ENCODE data around the gene SCP2.
"Not testable (repeated sequence)": the region's sequence is repeated elsewhere in the genome, so short reads cannot be mapped to it uniquely, and the experiment has no call there.

SCP2 gene

DNA sequence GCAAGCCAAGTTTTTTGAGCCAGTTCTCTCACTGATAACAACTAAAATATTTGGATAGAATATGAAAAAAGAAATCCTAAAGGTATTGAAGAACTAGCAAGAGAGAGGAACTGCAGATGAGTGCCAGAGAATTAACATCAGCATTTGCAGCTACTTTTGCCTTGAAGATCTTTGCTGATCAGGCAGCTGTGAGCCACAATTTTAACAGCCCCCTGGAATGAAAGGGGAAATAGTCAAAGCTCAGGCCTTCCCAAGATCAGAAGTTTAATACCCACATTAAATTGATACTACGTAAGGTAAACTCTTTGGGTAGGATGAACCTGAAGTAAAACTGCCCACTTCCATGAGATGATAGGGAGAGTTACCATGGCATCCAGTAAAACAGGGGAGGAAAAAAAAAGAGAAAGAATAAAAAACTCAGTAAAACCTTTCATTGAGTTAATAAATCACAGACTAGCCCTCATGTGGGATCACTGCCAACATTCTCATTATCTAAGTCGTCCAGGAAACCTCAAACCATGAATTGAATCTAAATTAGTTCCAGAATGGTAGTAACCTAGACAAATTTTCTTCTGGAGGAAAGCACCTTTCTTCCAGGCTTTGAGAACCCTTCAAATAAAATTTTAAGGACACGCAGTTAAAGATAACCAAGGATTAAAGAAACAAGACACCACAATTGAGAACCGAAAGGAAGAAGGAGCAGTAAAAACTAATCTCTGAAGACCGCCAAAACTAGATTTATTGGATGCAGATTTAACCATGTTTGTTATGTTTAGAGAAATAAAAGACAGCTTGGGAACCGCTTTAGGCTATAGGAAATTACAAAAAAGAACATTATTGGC lies 28.3 kb downstream of the SCP2 start:
- in situ Hi-C loops (cut with MboI; ENCODE audit: low sequenced_read_pairs, unreplicated experiment) = no loop called here
- TF ChIP-seq, protein P1, sequence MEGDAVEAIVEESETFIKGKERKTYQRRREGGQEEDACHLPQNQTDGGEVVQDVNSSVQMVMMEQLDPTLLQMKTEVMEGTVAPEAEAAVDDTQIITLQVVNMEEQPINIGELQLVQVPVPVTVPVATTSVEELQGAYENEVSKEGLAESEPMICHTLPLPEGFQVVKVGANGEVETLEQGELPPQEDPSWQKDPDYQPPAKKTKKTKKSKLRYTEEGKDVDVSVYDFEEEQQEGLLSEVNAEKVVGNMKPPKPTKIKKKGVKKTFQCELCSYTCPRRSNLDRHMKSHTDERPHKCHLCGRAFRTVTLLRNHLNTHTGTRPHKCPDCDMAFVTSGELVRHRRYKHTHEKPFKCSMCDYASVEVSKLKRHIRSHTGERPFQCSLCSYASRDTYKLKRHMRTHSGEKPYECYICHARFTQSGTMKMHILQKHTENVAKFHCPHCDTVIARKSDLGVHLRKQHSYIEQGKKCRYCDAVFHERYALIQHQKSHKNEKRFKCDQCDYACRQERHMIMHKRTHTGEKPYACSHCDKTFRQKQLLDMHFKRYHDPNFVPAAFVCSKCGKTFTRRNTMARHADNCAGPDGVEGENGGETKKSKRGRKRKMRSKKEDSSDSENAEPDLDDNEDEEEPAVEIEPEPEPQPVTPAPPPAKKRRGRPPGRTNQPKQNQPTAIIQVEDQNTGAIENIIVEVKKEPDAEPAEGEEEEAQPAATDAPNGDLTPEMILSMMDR (IDR thresholded peaks at IDR 0.05; ENCODE audit: borderline replicate concordance, control extremely low read depth, extremely low read depth, insufficient read depth, missing control alignments) = no peak
- DNase-seq (ENCODE audit: low spot score) = no peak

DNA sequence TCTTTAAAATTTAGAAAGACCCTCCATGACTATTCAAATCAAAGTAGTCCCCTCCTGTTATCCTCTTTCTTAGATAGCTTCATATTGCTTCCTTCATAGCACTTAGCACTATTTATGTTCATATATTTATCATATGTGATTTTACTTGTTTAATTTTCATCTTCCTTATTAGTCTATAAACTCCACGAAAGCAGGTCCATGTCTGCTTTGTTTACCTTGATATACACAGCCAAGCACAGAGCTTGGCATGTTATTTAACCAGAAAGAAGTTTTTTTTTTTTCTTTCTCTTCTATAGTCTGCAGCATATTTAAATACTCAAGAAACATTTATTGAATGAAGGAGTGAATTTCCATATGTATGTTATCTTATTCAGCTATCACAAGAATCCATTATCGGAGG lies 36.0 kb downstream of the SCP2 start:
- DNase-seq (ENCODE audit: low spot score) = no peak
- in situ Hi-C loops (cut with MboI; ENCODE audit: low sequenced_read_pairs, unreplicated experiment) = no loop called here
- TF ChIP-seq, protein P1 (IDR thresholded peaks at IDR 0.05; ENCODE audit: borderline replicate concordance, control extremely low read depth, extremely low read depth, insufficient read depth, missing control alignments) = no peak

DNA sequence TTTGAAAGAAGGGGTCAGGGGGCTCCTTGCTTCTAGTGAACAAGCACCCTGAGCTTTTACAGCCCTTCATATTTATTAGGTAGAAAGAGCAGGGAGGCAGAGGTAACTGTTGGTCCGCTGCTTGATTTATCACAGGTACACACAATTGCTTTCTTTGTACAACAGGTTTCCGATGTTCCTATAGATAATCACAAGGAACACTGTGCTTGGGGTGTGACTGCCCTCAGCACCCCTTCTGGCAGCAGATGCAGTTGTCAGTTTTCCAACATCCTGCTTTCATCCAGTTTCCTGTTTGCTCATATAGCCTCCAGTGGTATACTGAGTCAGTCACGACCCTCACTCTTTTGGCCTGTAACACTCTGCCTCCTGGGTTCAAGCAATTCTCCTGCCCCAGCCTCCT lies 40.6 kb downstream of the SCP2 start:
- TF ChIP-seq, protein P1 (IDR thresholded peaks at IDR 0.05; ENCODE audit: borderline replicate concordance, control extremely low read depth, extremely low read depth, insufficient read depth, missing control alignments) = no peak
- no peak for DNase-seq (ENCODE audit: low spot score)
- in situ Hi-C loops (cut with MboI; ENCODE audit: low sequenced_read_pairs, unreplicated experiment) = no loop called here

DNA sequence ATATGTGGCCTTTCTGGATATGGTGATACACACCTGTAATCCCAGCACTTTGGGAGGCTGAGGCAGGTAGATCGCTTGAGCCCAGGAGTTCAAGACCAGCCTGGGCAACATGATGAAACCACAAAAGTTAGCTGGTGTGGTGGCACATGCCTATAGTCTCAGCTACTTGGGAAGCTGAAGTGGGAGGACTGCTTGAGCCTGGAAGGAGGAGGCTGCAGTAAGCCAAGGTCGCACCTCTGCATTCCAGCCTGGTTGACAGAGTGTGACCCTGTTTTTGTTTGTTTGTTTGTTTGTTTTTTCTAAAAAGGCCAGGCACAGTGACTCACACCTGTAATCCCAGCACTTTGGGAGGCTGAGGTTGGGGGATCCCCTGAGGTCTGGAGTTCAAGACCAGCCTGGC lies 42.2 kb downstream of the SCP2 start:
- in situ Hi-C loops (cut with MboI; ENCODE audit: low sequenced_read_pairs, unreplicated experiment); DNase-seq (ENCODE audit: low spot score): not testable (repeated sequence)

DNA sequence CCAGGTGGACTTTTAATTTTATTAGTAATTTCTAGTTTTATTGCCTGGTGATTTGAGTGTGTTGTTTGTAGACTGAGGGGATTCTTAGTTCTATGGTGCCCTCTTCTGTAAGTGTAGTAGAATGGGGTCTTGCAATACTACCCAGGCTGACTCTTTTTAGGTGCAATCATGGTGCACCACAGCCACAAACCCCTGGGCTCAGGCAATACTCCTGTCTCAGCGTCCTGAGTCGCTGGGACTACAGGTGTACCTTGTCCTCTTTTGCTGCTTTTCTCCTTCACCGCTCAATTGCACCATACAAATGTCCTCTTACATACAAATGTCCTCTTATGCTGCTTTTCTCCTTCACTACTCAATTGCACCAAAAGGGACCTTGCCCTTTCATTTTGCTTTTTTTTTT lies 43.1 kb downstream of the SCP2 start:
- in situ Hi-C loops (cut with MboI; ENCODE audit: low sequenced_read_pairs, unreplicated experiment) = no loop called here
- DNase-seq (ENCODE audit: low spot score) = no peak

DNA sequence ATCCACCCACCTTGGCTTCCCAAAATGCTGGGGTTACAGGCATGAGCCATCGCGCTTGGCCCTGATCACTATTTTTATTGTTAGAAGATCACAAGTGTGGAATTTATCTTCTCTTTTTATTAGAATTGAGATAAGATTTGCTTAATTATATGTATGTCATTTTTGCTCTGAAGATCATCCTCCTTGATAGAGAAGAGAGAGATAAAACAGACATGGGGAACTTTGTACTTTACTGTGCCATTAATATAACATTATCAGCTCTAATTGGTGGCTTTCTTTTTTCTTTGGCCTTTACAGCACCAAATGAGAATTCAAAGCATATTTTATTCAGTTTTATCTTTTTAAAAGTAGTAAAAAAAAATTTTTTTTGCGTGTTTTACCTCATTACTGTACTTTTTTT lies 46.8 kb downstream of the SCP2 start:
- DNase-seq (ENCODE audit: low spot score) = no peak
- TF ChIP-seq, protein P1 (IDR thresholded peaks at IDR 0.05; ENCODE audit: borderline replicate concordance, control extremely low read depth, extremely low read depth, insufficient read depth, missing control alignments) = no peak
- in situ Hi-C loops (cut with MboI; ENCODE audit: low sequenced_read_pairs, unreplicated experiment) = no loop called here

More for the DNA sequence above, 43.1 kb downstream of the SCP2 start:
- TF ChIP-seq, protein P1 (IDR thresholded peaks at IDR 0.05; ENCODE audit: borderline replicate concordance, control extremely low read depth, extremely low read depth, insufficient read depth, missing control alignments) = no peak

DNA sequence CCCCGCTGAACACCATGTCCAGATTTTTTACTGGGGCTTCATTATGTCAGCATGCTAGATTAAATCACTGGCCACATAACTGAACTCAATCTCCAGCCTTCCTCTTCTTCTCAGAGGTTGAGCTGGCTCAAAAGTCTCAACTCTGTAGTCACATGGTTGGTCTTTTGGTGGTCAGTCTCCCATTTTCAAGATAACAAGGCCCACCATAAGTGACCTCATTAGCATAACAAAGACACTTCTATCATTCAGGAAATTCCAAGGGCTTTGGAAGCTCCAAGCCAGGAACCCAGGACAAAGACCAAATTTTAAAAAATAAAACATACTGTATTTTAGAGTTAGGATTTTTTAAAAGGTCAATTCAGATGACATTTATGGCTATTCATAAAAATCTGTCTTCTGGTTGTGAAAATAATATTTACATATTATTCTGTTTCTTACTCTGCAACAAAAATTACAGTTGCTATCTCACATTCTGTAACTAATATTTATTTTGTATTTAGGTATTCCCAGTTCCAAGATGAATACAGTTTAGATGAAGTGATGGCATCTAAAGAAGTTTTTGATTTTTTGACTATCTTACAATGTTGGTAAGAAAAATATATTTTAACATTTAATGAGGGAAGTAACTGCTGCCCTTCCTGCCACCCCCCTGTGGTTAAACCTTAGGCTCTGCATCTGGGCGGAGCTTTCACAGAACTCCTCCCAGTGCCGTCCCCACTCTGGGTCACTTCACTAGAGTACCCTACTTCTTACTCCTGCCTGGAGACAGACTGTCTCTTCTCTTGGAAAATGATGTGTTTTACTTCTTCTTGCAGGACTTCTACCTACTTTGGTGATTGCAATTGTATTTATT lies 49.3 kb downstream of the SCP2 start:
- in situ Hi-C loops (cut with MboI; ENCODE audit: low sequenced_read_pairs, unreplicated experiment) = no loop called here
- no peak for DNase-seq (ENCODE audit: low spot score)
- TF ChIP-seq, protein P1 (IDR thresholded peaks at IDR 0.05; ENCODE audit: borderline replicate concordance, control extremely low read depth, extremely low read depth, insufficient read depth, missing control alignments) = no peak
